HG02981 (cell line): ENCODE measurements around the gene ZNF597.

Experiments used
- ATAC-seq: cut with Tn5 transposase; IDR thresholded peaks from one replicate; pipeline ENCODE4 v1.9.1; 2021; ENCODE audit warnings: mild to moderate bottlenecking, moderate library complexity; ENCODE audit not compliant: unreplicated experiment

ZNF597 gene, protein sequence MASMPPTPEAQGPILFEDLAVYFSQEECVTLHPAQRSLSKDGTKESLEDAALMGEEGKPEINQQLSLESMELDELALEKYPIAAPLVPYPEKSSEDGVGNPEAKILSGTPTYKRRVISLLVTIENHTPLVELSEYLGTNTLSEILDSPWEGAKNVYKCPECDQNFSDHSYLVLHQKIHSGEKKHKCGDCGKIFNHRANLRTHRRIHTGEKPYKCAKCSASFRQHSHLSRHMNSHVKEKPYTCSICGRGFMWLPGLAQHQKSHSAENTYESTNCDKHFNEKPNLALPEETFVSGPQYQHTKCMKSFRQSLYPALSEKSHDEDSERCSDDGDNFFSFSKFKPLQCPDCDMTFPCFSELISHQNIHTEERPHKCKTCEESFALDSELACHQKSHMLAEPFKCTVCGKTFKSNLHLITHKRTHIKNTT

DNA sequence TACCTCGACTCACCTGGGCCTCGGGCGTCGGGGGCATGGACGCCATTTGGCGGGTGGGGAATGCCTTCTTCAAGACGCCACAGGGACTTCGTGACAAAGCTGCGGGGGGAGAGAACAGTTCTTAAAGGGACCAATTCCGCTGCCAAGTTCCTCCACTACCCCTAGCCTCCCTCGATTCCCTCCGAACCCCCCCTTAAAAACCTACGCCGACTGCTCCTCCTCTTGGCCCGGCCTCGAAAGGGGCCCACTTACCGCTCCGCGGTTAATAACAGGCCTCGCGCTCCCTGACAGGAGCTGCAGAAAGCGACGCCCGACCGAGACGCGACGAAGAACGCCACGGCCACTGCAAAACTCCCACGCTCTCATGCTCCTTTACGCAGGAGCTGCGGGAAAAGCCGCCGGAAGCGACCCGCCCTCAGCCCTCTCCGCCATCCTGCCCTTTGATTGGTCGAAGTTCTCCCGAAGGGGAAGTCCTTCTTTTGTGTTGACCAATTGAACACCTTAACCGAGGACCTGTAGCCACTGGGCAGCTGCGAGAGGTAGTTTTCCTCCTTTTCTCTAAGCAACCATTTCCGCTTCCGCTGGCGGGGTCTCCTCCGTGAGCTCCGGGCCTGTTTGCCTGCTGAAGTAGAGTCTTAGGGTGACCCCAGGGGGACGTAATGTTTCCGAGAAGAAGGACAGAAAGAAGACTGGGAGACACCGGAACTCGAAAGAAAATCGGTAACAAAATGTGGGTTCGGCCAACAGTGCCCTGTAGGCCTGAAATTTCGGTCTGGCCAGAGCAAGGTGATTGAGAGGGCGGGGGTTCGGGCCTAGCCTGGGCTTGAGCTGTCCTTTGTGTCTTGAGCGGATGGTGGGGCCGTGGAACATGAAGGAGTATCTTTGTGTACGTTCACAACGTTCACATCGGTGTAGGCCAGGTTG lies at the start of gene ZNF597, which contains the start of gene NAA60:
Gene ZNF597, minus strand, starts transcription at position 397 of the 924 bp plus-strand sequence. Its CDS starts 351 bp downstream, at position 46.
Gene NAA60, plus strand, starts transcription at position 573 of the 924 bp plus-strand sequence. CDS start 32,548 bp downstream, outside the sequence.
- ATAC-seq, result peak; percentile 91

DNA sequence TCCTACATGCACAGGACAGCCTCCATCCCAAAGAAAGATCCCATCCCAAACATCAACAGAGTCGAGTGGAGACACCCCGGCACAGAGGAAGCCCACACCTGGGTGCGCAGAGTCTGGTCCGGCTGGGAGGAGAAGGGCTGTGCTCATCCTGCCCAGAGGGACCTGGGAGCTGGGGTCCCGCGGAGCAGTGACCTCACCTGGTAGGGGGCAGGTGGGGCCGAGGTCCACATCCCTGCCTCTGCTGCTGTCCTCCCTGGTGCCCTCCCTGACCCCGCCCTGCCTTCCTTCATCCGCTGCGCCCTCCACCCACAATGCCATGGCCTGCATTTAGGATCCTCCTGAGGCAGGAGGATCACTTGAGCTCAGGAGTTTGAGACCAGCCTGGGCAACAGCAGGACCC lies 49.1 kb upstream of the ZNF597 start:
- no peak for ATAC-seq

- ATAC-seq, result no peak
These were observed 47.8 kb upstream of the ZNF597 start for GRCh38 chr16:3490911-3491629.

GRCh38 chr16:3488801-3489200 lies 45.5 kb upstream of the ZNF597 start:
- no peak for ATAC-seq

DNA sequence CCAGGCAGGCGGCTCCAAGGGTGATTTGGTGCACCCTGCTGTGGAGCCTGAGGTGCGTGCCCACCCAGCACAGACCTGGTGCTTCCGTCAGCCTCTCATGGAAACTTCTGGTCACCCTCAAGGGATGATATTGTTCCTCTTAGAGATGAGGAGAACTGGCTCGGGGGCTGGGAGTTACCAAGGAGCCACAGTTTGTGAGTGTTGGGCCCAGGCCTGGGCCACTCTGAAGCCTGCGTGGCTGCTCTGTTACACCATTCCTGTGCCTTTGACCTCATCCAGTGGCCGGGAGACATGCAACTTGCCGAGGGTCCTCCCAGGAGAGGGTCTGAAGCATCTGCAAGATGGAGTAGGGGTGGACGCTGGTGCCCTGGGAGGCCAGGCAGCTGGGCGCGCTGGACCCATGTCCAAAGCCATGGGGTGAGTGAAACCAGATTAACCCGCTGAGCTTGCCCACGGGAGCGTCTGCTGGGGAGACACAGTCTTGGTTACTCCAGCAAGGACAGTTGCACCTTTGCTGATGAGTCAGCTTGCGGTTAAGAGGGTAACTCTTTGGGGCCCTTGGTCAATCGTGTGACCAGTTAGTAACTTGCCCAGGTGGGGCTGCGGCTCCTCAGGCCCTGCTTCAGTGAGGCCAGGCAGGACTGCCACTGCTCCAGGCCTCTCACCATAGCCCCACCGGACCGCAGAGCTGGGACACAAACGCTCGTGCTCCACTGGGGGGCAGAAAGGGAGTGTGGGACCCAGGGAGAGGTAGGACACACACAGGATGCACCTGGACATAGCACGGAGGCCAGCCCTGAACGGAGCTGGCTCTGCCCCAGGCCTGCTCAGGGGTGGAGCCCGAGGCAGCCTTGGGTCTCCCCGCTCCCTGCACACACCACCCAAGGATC lies 44.5 kb upstream of the ZNF597 start:
- no peak for ATAC-seq

- ATAC-seq, result no peak
These were observed 43.4 kb upstream of the ZNF597 start for GRCh38 chr16:3486506-3487215.

- no peak for ATAC-seq
These were observed 42.7 kb upstream of the ZNF597 start for GRCh38 chr16:3485821-3486505.

DNA sequence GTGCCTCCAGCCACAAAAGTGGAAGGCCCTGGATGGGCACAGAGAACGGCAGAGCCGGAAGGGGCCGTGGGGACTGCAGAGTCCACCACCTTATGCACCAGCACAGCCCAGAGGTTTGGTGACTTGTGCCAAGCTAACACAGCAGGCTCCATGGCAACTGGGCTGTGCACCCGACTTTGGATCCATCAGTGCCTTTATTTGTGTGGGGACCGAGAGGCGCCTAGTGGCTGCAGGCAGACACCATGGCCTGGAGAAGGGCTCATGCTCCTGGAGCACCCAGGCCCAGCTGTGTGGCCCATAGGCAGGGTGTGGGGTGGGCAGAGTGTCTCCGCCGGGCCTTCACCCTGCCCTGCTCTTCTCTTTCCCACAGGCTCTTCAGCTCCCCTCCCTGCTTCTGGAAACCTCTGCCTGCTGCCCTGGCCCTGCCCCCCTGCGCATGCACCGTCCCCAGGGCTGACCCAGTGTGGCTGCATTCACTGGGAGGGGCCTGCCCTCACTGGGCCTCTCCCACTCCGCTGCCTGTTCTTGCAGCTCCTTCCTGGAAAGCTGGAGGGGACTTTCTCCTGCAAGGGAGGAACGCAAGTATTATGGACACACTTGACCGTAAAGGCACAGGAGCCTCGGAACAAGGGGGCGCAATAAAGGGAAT lies 41.9 kb upstream of the ZNF597 start:
- ATAC-seq, result no peak

GRCh38 chr16:3484318-3485096 lies 41.2 kb upstream of the ZNF597 start:
- ATAC-seq, result no peak

DNA sequence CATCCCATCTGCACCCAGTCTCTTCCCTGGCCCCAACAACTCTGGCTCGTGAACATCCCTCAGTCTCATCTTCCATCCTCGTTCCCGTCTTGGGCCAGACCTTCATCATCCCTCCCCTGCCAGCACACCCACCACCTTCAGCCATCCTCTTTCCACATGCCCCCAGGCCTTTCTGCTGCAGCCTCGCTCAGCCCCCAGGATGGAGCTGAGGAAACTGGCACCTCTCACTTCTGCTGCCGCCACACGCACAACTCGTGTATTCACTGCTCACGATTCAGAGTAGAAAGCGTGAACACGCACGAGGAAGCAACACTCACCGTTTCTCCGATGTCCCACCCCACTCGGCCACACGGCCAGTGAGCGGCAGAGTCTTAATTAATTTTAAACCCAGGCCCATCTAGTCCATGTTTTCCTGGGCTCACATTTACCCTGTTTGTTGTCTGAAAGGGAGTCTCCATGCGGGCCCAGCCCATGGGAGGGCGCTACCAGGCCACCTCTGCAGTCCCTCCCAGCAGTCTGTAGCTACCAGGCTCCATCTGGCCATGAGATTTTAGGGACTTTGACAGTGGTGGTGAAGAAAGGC lies 39.4 kb upstream of the ZNF597 start:
- ATAC-seq, result no peak

DNA sequence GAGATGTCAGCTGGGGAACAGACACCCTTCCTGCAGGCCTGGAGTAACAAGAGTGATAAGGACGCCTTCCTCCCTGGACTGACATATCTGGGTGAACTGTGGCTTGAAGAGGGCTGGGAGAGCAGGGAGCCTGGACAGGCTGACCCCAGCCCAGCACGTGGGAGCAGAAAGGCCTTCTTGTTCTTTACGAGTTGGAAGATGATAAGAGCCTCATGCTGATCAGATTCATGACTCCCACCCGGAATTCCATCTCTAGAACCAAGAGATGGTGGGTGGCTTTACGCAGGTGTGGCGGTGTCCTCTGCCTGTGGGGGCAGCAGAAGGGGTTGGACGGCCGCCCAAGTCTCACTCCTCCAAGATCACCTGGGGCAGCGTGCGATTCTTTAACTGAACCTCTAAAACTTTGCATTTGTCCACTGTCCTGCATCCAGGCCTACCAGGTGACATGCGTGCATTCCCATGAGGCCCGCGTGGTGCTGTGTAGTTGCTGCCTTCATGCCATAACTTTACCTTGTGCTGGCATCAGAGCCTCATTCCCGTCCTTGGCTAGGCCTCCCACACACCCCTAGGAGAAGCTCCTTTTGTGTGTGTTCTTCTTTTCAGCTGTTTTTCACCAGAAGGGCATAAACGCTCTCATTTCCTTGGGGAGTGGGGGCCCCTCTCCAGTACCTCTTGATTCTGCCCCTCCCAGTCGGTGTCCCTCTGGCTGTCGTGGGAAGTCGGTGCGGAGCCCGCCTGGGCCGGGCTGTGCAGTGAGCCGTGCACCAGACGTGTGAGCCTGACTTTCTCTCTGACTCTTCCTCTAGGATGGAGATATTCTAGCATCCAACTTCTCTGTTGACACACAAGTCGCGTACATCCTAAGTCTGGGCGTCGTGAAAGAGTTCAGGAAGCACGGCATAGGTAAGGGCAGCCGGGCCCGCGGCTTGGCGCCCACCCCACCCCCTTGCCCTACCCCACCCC lies 38.7 kb upstream of the ZNF597 start:
- no peak for ATAC-seq

- no peak for ATAC-seq
These were observed 37.8 kb upstream of the ZNF597 start for GRCh38 chr16:3480901-3481695.

DNA sequence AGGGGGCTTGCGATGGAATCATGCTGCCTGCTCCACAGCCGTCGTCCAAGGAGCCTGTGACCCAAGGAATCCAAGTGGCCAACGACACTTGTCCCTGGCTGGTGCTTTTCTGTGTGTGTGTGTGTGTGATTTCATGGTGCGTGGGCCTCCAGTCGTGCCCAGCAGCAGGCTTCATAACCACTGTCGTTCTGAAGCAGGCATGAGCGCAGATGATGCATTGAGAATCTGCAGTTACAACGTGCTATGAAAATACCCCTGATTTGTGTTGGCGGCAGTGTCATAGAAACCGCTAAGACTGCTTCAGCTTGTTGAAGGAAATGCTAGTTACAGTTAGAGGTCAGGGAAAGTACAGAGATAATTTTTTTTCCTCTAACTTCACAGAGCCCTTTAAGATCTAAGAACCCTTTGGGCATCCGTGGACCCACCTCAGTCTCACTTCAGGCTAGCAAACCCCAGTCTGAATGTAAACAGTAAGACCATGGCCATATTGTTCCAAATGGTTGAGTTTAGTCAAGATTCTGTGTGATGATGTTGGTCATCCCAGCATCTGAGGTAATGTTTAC lies 36.4 kb upstream of the ZNF597 start:
- no peak for ATAC-seq

DNA sequence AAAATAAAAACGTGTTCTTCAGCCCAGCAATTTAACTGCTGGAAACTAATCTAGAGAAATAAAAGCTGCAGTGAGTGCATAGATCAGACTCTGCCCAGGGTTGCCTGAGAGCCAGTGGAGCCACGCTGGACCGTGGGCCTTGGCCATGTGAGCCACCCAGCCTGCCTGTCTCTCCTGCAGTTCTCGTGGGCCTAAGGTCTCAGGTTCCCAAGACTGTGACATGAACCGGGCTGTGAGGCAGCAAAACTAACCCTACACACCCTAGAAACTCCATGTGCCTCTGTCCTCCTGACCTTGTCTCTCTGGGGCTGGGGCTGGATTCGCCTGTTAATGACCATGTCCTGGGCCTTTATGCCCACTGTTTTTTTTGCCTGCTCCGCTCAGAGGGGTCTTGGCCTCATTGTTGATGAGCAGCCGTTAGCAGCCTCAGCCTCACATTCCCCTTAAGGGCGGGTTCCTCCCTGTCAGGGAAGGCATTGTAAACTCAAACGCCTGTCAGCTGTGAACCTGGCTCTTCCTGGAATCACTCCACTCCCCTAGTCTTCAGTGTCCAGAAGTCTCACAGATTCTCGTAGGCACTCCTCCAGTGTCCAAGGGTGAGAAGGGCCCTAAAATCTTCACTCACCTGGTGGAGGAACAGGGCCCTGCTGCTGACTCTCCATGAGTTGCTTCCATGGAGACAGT lies 35.1 kb upstream of the ZNF597 start:
- ATAC-seq, result no peak
